ENCODE results near the gene NOC2L.

NOC2L gene

DNA sequence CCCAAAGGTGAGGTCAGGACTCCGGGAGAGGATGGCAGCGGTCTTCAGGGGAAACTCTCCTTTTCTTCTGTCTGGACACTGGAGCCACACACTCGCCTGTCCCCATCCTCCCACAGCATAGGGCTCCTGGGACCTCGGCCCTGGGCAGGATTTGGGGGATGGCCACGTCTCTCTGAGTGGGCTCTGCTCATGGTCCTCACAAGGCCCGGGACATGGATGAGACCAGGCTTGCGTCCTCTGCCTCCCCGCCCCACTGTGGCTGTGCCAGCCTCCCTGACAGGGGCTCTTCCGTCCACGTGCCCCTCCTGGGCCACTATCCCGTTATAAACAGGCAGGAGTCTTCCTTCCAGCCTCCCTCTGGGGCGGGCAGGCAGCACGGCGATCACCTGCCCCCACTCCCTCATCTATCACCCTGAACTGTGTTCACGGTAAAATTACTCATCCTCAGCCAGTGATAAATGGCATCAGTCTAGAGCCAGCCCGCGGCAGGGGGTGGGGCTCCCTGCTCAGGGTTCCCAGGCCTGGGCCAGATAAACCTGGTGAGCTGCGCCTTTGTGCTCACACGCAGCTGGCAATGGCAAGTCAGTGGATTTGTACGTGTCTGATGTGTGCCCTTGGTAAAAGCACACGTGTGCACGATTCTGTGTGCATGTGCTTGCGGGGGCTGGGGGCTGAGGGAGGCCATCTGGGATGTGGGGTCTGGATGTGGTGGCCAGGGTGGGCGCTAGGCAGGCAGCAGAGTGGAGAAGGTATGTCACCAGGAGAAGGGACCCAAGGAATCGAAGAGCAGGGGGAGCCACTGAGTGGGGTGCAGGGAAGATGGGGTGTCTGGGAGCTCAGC lies 48.0 kb downstream of the NOC2L start:
- H3K27me3 ChIP-seq (ENCODE audit: control insufficient read depth in 1 of 2, insufficient read depth in 2 of 2, low read length in 2 of 2) = peaks cover 16 to 17% of the 10 kb centered on the region in 2 donors
- no peaks in the 10 kb centered on the region for H3K36me3 ChIP-seq (ENCODE audit: control insufficient read depth in 2 of 2, insufficient read depth in 2 of 2, low read length in 2 of 2)
- no peaks in the 10 kb centered on the region for H3K9me3 ChIP-seq (ENCODE audit: control insufficient read depth in 2 of 2, low read length in 2 of 2)
- no peak overlapping the region for H3K9ac ChIP-seq (ENCODE audit: low read length in 2 of 2)
- no peak overlapping the region for H3K27ac ChIP-seq (ENCODE audit: low read length)
- peaks cover 24% of the 10 kb centered on the region for H3K4me1 ChIP-seq (ENCODE audit: control insufficient read depth, insufficient read depth, low read length)
- H3K4me3 ChIP-seq (ENCODE audit: low read length in 2 of 2) = no peak overlapping the region

DNA sequence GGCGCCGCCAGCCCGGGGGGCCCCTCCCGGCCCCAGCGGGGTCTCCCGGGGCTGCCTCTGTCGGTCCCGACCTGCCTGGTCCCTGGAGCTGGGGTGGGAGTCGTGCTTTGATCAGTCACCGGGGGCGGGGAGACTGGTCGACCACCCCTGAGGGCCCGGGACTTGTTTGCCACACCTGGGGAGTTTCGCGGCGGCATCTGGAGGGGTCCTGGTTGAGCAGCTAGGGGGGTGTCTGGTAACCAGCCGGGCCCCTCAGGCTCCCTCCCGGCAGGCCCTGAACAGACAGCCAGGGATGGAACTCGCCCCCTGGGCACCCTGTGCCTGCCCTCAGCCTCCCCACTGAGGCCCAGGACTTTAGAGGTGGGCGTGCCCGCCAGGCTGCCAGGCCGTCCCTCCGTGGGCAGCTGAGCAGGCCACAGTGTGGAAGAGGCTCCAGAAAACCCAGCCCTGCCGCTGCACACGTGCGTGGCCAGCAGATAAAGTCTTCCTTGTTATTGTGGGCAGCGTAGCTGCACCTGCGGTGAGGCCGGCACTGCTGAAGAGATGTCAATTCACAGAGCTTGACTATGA lies 48.7 kb downstream of the NOC2L start:
- H3K4me3 ChIP-seq (ENCODE audit: low read length in 2 of 2) = peak overlapping the region in 1 of 2 donors; percentile 54
- no peaks in the 10 kb centered on the region for H3K9me3 ChIP-seq (ENCODE audit: control insufficient read depth in 2 of 2, low read length in 2 of 2)
- no peak overlapping the region for H3K27ac ChIP-seq (ENCODE audit: low read length)
- H3K9ac ChIP-seq (ENCODE audit: low read length in 2 of 2) = no peak overlapping the region
- no peaks in the 10 kb centered on the region for H3K36me3 ChIP-seq (ENCODE audit: control insufficient read depth in 2 of 2, insufficient read depth in 2 of 2, low read length in 2 of 2)
- H3K27me3 ChIP-seq (ENCODE audit: control insufficient read depth in 1 of 2, insufficient read depth in 2 of 2, low read length in 2 of 2) = peaks cover 14 to 19% of the 10 kb centered on the region in 2 donors
- peaks cover 26% of the 10 kb centered on the region for H3K4me1 ChIP-seq (ENCODE audit: control insufficient read depth, insufficient read depth, low read length)

DNA sequence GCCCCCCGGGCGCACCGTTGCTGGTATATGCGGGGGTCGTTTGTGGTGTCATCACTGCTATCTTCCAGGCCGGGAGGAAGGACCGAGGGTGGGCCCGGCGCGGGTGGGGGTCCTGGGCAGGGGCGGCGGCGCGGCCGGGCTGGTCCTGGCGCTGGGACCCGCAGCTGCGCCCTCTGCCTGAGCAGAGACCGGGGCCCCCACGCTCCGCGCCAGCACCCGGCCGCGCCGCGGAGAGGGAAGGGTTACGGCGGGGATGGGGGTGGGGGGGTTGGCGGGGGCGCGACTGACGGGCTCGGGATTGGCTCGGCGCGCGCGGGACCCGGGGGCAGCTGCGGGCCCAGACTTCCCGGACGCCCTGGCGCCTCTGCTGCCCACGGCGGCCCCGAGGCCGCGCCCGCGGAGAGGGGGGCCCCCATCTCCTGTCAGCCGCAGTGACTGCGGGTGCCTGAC lies 49.2 kb downstream of the NOC2L start:
- H3K27me3 ChIP-seq (ENCODE audit: control insufficient read depth in 1 of 2, insufficient read depth in 2 of 2, low read length in 2 of 2) = peaks cover 13 to 22% of the 10 kb centered on the region in 2 donors
- H3K4me3 ChIP-seq (ENCODE audit: low read length in 2 of 2) = peak overlapping the region in 1 of 2 donors; percentile 54
- H3K9ac ChIP-seq (ENCODE audit: low read length in 2 of 2) = no peak overlapping the region
- H3K27ac ChIP-seq (ENCODE audit: low read length) = no peak overlapping the region
- H3K4me1 ChIP-seq (ENCODE audit: control insufficient read depth, insufficient read depth, low read length) = peaks cover 31% of the 10 kb centered on the region
- no peaks in the 10 kb centered on the region for H3K9me3 ChIP-seq (ENCODE audit: control insufficient read depth in 2 of 2, low read length in 2 of 2)
- H3K36me3 ChIP-seq (ENCODE audit: control insufficient read depth in 2 of 2, insufficient read depth in 2 of 2, low read length in 2 of 2) = no peaks in the 10 kb centered on the region

DNA sequence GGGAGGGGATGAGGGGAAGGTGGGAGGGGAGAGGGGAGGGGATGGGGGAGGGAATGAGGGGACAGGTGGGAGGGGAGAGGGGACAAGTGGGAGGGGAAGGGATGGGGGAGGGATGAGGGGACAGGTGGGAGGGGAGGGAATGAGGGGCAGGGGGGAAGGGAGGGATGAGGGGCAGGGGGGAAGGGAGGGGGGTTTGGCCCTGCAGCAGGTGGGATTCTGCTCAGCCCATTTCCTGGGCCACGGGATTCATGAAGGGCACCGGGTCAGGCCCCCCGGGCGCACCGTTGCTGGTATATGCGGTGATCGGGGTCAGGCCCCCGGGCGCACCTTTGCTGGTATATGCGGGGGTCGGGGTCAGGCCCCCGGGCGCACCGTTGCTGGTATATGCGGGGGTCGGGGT lies 50.4 kb downstream of the NOC2L start:
- no peak overlapping the region for H3K27ac ChIP-seq (ENCODE audit: low read length)
- no peak overlapping the region for H3K4me3 ChIP-seq (ENCODE audit: low read length in 2 of 2)
- H3K4me1 ChIP-seq (ENCODE audit: control insufficient read depth, insufficient read depth, low read length) = peaks cover 36% of the 10 kb centered on the region
- no peaks in the 10 kb centered on the region for H3K9me3 ChIP-seq (ENCODE audit: control insufficient read depth in 2 of 2, low read length in 2 of 2)
- H3K27me3 ChIP-seq (ENCODE audit: control insufficient read depth in 1 of 2, insufficient read depth in 2 of 2, low read length in 2 of 2) = peaks cover 11 to 22% of the 10 kb centered on the region in 2 donors
- no peaks in the 10 kb centered on the region for H3K36me3 ChIP-seq (ENCODE audit: control insufficient read depth in 2 of 2, insufficient read depth in 2 of 2, low read length in 2 of 2)
- no peak overlapping the region for H3K9ac ChIP-seq (ENCODE audit: low read length in 2 of 2)

DNA sequence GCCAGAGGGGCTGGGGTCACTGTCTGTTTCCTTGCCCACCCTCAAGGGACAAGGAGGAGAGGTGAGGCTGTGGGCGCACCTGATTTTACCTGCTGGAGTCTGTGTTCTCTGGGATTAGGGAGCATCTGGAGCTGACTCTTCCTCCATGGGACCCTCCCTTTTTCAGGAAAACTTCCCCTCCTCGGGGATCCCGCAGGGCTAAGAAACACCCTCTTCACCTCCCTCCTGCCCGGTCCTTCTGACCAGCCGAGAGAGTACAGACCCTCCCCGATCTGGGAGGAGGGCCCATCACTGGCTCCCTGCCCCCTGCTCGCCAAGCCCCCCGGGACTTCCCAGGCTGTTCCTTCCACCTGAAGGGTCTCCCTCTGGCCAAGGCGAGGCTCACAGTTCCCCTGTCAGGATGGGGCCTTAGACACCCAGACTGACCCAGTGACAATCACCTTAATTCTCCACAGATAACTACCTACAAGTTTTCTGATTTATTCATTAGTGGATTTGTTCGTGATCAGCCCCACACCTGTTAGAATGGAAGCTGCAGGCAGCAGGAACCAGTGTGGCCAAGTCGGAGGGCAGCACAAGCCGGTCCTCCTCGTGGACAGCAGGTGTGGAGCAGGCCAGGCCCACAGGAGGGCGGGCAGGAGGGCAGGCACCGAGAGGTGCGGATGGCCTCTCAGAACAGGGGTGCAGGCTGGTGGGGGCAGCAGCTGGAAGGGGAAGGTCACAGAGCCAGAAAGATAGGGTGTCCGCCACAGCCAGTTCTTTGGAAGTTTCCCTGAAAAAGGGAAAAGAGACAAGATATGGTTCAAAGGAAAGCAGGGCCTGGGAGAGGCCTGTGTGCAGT lies 51.2 kb downstream of the NOC2L start:
- Histone ChIP-seq H3K9me3 (ENCODE audit: control insufficient read depth in 2 of 2, low read length in 2 of 2) (no peaks in the 10 kb centered on the region), H3K4me1 (ENCODE audit: control insufficient read depth, insufficient read depth, low read length) (peaks cover 37% of the 10 kb centered on the region), H3K27me3 (ENCODE audit: control insufficient read depth in 1 of 2, insufficient read depth in 2 of 2, low read length in 2 of 2) (peaks cover 9 to 22% of the 10 kb centered on the region in 2 donors), H3K36me3 (ENCODE audit: control insufficient read depth in 2 of 2, insufficient read depth in 2 of 2, low read length in 2 of 2) (no peaks in the 10 kb centered on the region), H3K4me3 (ENCODE audit: low read length in 2 of 2) (no peak overlapping the region), H3K27ac (ENCODE audit: low read length) (no peak overlapping the region), H3K9ac (ENCODE audit: low read length in 2 of 2) (no peak overlapping the region)

DNA sequence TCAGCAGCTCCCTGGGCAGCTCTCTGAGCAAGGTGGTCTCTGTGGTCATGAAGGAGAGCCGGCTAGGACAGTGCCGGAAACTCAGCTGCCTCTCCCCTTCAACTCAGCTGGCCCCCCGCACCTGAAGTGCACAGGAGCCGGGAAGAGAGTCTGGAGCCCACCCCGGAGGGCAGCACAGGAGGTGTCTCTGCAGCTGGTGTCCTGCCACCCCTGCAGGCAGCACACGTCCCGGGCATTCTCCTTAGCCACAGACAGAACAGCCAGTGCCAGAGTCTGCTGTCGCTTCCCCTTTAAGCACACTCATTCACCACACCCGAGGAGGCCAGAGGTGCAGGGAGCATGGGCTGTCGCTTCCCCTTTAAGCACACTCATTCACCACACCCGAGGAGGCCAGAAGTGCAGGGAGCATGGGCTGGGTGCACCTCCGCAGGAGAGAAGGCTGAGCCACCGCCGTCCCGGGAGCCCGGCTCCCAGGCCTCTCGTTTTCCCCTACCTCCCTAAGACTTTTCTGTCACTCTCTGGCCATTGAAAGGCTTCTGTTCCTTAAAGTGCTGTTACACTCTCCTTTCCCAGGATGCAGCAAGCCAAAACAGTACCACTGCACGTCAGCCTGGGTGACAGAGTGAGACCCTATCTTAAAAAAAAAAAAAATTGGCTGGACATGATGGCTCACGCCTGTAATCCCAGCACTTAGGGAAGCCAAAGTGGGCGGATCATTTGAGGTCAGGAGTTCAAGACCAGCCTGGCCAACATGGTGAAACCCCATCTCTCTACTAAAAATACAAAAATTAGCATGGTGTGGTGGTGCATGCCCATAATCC lies 52.2 kb downstream of the NOC2L start:
- no peaks in the 10 kb centered on the region for H3K36me3 ChIP-seq (ENCODE audit: control insufficient read depth in 2 of 2, insufficient read depth in 2 of 2, low read length in 2 of 2)
- H3K9me3 ChIP-seq (ENCODE audit: control insufficient read depth in 2 of 2, low read length in 2 of 2) = no peaks in the 10 kb centered on the region
- H3K9ac ChIP-seq (ENCODE audit: low read length in 2 of 2) = no peak overlapping the region
- peaks cover 36% of the 10 kb centered on the region for H3K4me1 ChIP-seq (ENCODE audit: control insufficient read depth, insufficient read depth, low read length)
- peaks cover 8 to 18% of the 10 kb centered on the region in 2 donors for H3K27me3 ChIP-seq (ENCODE audit: control insufficient read depth in 1 of 2, insufficient read depth in 2 of 2, low read length in 2 of 2)
- H3K27ac ChIP-seq (ENCODE audit: low read length) = no peak overlapping the region
- no peak overlapping the region for H3K4me3 ChIP-seq (ENCODE audit: low read length in 2 of 2)

DNA sequence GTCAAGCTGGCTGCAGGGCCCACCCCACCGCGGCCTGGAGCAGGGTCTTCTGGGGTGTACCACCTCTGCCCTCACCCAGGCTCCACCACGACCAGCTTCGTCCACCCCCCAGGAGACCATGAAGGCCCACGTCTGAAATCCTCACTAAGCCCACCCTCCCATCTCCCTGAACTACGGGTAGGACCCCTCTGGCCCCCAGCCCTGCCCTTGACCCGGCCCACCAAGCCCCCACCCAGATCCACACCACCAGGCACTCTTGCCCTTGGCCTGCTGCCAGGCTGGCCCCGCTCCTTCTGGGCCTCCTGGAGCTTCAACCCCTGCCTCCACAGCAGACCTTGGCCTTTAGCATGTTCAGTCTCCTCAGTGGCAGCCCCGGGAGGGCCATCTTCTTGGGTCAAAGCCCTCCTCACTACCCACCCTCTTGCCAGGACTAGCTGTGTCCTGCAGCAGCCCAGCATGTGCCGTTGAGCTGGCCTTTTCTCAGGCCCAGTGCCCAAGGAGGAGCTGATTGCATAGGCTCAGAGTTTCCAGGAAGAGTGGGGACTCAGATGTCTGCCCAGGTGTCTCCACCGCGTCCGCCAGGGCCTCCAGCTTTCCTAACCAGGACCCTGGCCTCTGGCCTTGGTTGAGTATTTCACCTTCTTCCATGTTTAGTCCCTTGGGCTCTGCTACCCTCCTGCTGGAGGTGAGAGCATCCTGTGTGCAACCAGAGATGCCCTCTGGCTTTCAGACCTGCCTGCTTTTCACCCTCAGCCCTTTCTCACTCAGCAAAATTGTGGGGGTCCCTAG lies 53.1 kb downstream of the NOC2L start:
- Histone ChIP-seq H3K27ac (ENCODE audit: low read length) (no peak overlapping the region), H3K4me3 (ENCODE audit: low read length in 2 of 2) (no peak overlapping the region), H3K27me3 (ENCODE audit: control insufficient read depth in 1 of 2, insufficient read depth in 2 of 2, low read length in 2 of 2) (peaks cover 8 to 17% of the 10 kb centered on the region in 2 donors), H3K36me3 (ENCODE audit: control insufficient read depth in 2 of 2, insufficient read depth in 2 of 2, low read length in 2 of 2) (no peaks in the 10 kb centered on the region), H3K4me1 (ENCODE audit: control insufficient read depth, insufficient read depth, low read length) (peaks cover 28% of the 10 kb centered on the region), H3K9me3 (ENCODE audit: control insufficient read depth in 2 of 2, low read length in 2 of 2) (no peaks in the 10 kb centered on the region), H3K9ac (ENCODE audit: low read length in 2 of 2) (no peak overlapping the region)

DNA sequence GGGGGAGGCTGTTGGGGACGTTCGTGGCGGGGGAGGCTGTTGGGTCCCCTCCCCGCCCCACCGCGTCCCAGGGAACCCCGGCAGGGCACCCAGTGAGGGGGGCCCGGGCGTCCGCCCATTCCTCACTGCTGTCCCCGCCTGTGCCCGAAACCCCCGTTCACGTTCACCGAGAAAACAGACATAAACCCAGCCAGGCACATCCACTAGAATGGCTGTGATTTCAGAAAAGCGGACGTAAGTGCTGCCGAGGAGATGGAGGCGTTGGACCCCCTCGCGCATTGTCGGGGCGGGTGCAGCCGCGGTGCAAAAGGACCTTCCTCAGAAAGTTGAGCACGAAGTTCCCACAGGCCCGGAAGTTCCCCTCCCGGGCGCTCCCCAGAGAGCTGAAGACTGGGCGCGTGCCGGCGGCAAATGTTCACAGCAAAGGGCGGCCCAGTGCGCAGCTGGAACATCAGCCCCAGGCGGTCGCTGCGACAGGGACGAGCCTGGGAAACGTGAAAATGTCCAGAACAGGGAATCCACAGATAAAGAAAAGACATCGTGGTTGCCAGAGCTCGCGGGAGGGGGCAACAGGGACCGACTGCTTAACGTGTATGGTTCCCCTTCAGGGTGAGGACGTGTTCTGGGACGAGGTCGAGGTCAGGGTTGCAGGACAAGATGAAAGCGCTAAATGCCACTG lies 53.8 kb downstream of the NOC2L start:
- Histone ChIP-seq H3K4me1 (ENCODE audit: control insufficient read depth, insufficient read depth, low read length) (peaks cover 21% of the 10 kb centered on the region), H3K9ac (ENCODE audit: low read length in 2 of 2) (no peak overlapping the region), H3K36me3 (ENCODE audit: control insufficient read depth in 2 of 2, insufficient read depth in 2 of 2, low read length in 2 of 2) (no peaks in the 10 kb centered on the region), H3K9me3 (ENCODE audit: control insufficient read depth in 2 of 2, low read length in 2 of 2) (no peaks in the 10 kb centered on the region), H3K4me3 (ENCODE audit: low read length in 2 of 2) (peak overlapping the region in 1 of 2 donors; percentile 25), H3K27me3 (ENCODE audit: control insufficient read depth in 1 of 2, insufficient read depth in 2 of 2, low read length in 2 of 2) (peaks cover 8 to 9% of the 10 kb centered on the region in 2 donors), H3K27ac (ENCODE audit: low read length) (no peak overlapping the region)

DNA sequence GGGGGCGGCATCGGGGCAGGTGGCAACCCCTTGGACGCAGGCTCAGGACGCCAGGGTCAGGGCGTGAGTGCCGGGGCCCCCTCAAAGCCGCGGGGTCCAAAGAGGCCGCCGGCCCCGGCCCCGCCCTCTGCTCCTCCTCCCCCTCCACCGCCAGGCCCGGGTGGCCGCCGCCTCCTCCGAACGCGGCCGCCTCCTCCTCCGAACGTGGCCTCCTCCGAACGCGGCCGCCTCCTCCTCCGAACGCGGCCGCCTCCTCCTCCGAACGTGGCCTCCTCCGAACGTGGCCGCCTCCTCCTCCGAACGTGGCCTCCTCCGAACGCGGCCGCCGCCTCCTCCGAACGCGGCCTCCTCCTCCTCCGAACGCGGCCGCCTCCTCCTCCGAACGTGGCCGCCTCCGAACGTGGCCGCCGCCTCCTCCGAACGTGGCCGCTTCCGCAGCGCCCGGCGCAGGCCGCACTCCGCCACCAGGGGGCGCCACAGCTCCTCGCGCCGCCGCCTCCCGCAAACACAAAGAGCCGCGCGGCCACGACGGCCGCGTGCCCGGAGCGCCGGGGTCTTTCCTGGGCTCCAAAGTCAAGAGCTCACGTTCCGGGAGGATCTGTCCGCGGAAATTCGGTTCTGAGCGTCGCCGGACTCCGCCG lies 54.6 kb downstream of the NOC2L start:
- Histone ChIP-seq H3K27me3 (ENCODE audit: control insufficient read depth in 1 of 2, insufficient read depth in 2 of 2, low read length in 2 of 2) (peaks cover 12 to 13% of the 10 kb centered on the region in 2 donors), H3K4me1 (ENCODE audit: control insufficient read depth, insufficient read depth, low read length) (peaks cover 20% of the 10 kb centered on the region), H3K4me3 (ENCODE audit: low read length in 2 of 2) (peak overlapping the region in 1 of 2 donors; percentile 57), H3K27ac (ENCODE audit: low read length) (no peak overlapping the region), H3K9ac (ENCODE audit: low read length in 2 of 2) (no peak overlapping the region), H3K9me3 (ENCODE audit: control insufficient read depth in 2 of 2, low read length in 2 of 2) (no peaks in the 10 kb centered on the region), H3K36me3 (ENCODE audit: control insufficient read depth in 2 of 2, insufficient read depth in 2 of 2, low read length in 2 of 2) (no peaks in the 10 kb centered on the region)
